Middle frontal gyrus (tissue), 1 donor: ENCODE measurements around the gene ONECUT2.
"Not testable (repeated sequence)": the region's sequence is repeated elsewhere in the genome, so short reads cannot be mapped to it uniquely, and the experiment has no call there.

ENCODE experiments used
- DNase-seq: peaks from one replicate; pipeline ENCODE4 v3.0.0-alpha.2; 2015; ENCODE audit warnings: low spot score; ENCODE audit errors: extremely low spot score

The ONECUT2 gene

DNA sequence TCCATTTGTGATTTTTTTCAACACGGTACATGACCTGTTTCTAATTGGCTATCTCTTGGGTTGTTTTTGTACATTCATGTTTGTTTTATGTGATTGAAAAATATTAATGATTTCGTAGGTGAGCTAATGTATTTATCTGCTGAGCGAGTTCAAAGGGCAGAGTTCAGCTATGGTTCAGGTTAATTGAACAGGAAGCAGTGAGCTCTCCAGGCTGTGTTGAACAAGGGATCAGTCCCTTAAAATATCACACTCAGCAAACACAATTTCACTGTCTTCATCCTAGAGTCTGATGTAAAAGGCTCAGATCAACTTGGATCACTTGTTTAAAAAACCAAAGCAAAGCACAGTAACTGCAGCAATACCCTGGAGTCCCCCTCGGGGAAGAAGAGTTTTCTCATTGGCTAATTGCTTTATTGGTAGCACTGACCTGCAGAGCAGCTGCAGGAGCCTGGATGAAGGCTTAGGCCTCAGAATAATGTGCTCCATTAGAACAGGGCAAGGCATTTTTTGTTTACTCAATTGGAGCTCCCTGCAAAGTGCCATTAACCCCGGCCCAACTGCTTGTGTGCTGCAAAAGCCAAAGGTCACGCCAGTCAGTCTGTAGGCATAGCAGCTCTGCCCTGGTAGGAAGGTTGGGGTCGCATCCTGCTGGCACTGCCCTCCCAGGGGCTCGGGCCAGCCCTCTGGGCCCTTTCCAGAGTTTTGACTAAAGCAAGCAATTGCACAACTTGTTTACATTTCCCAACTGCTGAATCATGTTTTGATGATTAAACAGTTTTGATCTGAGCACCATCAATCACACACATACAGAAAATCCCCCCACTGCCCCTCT is 10.5 kb downstream of the ONECUT2 start:
- DNase-seq: no peak

GRCh38 chr18:57446322-57446721 is 11.1 kb downstream of the ONECUT2 start:
- no peak for DNase-seq

- DNase-seq: no peak
Measured at GRCh38 chr18:57447154-57447621, 12.0 kb downstream of the ONECUT2 start.

DNA sequence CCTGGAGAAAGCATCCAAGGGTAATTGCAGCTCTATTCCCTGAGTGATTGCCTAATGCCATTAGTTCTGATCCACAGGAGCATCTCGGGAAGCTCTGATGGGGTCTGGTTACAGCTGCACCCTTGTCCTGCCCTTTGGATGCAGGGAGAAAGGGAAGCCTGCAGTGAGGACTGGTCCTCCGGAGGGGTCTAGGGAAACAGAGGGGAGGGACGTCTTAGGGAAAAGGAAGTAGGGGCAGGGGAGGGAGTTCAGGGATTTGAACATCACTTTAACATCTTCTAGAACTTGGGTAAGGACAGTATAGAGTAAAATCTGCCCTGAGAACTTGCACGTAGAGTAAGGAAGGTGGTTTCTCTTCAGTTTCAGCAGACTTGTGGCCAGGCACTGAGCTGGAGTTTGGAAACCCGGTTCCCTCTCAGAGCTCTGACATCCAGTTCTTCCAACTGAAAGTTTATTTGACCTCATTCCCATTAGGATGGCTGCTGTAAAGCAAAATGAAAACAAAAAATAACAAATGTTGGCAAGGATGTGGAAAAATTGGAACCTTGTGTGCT is 20.5 kb downstream of the ONECUT2 start:
- DNase-seq: no peak

- no peak for DNase-seq
Measured at GRCh38 chr18:57461652-57462269, 26.6 kb downstream of the ONECUT2 start.

DNA sequence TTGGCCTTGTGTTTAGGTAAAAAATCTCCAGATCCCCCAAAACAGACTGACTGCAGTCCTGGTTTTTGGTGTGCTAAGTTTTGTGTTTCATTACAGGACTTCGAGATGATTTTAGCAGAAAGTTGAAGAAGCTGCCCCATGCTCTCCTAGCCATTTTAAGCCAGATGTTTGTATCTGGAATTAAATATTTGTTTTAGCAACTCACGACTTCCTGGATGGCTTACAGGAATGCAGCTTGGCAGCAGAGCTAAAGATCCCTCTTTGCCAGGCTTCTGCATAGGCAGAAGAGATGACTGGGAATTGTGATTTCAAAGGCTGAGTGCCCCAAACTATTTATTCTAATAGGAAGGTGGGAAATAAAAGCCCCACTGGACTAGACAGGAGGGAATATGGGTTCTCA is 31.1 kb downstream of the ONECUT2 start:
- DNase-seq: no peak

GRCh38 chr18:57466745-57467409 is 31.7 kb downstream of the ONECUT2 start:
- no peak for DNase-seq

DNA sequence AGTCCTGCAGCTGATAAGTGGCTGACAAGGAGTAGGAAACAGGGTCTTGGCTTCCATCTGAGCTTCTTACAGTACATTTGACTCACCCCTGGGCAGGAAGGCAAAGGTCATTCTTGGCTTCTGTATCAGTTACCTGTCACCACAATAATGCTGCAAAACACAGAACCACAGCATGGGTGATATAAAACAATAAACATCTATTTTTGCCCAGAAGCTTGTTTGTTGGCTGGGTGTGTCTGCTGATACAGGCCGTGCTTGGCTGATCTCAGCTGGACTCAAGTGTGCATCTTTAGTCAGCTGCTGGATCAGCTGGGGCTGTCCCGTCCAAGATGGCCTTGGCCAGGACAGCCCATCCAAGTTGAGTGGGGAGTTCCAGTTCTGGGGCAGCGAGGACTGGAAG is 34.7 kb downstream of the ONECUT2 start:
- no peak for DNase-seq

- DNase-seq: no peak
Measured at GRCh38 chr18:57475408-57475807, 40.2 kb downstream of the ONECUT2 start.

GRCh38 chr18:57475903-57476302 is 40.7 kb downstream of the ONECUT2 start:
- DNase-seq: no peak

DNA sequence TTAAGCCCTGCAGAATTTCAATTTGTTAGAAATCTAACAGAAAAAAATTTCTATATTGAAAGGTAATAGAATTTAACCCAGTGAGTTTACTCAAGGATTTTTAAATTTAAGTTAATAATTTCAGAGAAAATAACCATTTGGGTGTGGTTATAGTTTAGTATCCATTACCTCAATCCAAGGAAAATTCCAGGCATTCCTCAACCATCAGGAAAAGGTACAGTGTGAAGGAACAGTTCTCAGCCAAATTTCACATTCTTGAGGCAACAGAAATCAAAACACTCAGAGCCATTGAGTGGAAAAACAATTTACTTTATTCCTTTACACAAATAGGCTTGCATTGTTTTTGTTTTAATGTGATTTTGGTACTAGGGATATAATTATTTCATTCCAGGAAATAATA is 45.6 kb downstream of the ONECUT2 start:
- no peak for DNase-seq

DNA sequence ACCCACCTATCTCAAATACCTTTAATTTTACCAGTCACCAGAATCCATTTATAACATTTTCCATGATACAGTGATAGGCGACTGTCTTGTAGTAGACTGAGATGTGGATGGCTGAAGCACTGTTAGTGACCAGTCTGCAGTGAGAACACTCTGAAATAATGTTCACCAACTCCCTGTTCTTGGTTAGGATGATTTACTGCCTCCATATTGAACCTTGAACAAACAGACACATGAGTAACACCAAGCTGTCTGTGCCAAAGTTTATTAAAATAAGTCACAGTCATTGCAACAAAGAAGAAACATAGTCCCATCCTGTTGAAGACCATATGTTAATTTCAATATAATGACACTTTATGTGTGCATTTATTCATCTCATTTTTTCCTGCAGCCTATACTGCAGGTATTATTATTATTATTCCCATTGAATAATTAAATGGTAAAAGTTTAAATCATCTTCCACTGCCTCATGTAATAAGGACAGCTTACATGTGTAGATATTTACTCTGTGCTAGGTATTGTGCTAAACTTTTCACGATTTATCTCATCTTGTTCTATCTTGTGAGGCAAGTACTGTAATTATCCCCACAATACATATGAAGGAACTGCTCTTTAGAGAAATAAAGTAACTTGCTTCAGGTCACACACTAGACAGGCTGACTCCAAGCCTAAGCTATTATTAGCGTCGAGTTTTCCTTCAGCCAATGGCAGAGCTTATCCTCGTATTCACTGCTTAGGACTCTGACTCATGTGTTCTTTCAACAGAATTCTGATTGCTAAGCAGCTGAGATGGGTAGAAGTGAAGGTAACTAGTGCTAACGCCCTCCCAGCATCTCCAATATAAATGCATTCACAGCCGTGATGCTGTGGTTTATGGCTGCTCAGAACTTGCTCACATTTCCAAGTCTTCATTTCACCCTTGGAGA is 62.5 kb downstream of the ONECUT2 start:
- DNase-seq: no peak

GRCh38 chr18:57498682-57499256 is 63.6 kb downstream of the ONECUT2 start:
- no peak for DNase-seq

- DNase-seq: no peak
Measured at GRCh38 chr18:57502624-57503023, 67.5 kb downstream of the ONECUT2 start.

- no peak for DNase-seq
Measured at GRCh38 chr18:57505231-57505630, 70.1 kb downstream of the ONECUT2 start.

- no peak for DNase-seq
Measured at GRCh38 chr18:57516056-57516455, 80.9 kb downstream of the ONECUT2 start.

DNA sequence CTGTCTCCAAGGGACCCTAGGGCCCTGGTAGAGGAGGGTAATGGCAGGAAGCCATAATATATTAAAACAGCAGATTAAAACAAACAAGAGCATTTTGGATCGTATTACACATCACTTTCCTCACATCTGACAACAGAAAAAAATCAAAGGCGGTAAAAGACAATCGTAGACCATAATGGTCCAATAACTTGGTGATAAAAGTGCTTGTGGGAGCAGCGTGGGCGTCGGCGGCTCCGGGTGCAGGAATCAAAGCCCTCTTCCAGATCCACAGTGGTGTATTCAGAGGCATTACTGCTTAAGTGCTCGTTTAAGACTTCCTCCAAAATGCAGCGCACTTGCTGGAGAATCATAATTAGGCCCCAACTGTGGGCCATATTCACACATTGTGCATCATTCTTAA is 83.4 kb downstream of the ONECUT2 start:
- DNase-seq: no peak

- no peak for DNase-seq
Measured at GRCh38 chr18:57519668-57520424, 84.7 kb downstream of the ONECUT2 start.

GRCh38 chr18:57522348-57522747 is 87.2 kb downstream of the ONECUT2 start:
- not testable (repeated sequence) for DNase-seq
